Spleen (tissue), 7 donors: ENCODE measurements around the gene TPRKB.
"Not testable (repeated sequence)": the region's sequence is repeated elsewhere in the genome, so short reads cannot be mapped to it uniquely, and the experiment has no call there.

Experiments
- POLR2A ChIP-seq, 3 donors: fragments of 450-650 bp; IDR thresholded peaks; one replicate each; pipeline ENCODE4 v1.5.1; 2017; ENCODE audit warnings: antibody characterized with exemption in 3 of 3, mild to moderate bottlenecking in 1 of 3
- POLR2AphosphoS5 ChIP-seq, 3 donors: sonication (generic); formaldehyde crosslinking; IDR thresholded peaks; one replicate each; pipeline ENCODE4 v1.5.1; 2017; ENCODE audit warnings: antibody characterized with exemption in 3 of 3
- TF ChIP-seq, protein P1 (sequence below), 11 experiments: fragments of 200-600 bp in 7 of 11; fragments of 450-650 bp in 4 of 11; sonication (generic) in 4 of 11; IDR thresholded peaks in 8 of 11; conservative IDR thresholded peaks in 3 of 11; 1 replicate in 7 of 11; 2 replicates in 4 of 11; pipeline versions ENCODE4 v1.4.0 to v1.8.0; 2016 to 2021; ENCODE audit warnings: antibody characterized with exemption in 11 of 11, inconsistent platforms in 4 of 11, mild to moderate bottlenecking in 1 of 11
- donor health status: DM: no; HTN: no; CAD: no; lungs with moderate emphysema.
- donor health status: DM: no; HTN: no; CAD: no.
- donor health status: DM: no; HTN: no; CAD: no.

DNA sequence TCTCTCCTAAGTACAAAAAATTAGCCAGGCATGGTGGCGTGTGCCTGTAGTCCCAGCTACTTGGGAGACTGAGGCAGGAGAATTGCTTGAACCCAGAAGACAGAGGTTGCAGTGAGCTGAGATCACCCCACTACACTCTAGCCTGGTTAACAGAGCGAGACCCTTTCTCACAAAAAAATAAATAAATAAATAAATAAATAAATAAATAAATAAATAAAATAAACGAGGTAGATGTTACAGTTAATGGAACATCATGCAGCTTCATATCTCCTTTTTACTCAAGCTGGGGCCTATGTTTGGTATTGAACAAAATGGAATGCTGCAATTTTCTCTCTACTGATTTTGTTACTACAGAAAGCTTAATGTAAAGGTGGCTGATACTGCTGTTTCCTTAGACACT is 40.6 kb downstream of the TPRKB start:
- TF ChIP-seq POLR2A, POLR2AphosphoS5 (IDR thresholded peaks at IDR 0.05): not testable (repeated sequence)
- TF ChIP-seq, protein P1, sequence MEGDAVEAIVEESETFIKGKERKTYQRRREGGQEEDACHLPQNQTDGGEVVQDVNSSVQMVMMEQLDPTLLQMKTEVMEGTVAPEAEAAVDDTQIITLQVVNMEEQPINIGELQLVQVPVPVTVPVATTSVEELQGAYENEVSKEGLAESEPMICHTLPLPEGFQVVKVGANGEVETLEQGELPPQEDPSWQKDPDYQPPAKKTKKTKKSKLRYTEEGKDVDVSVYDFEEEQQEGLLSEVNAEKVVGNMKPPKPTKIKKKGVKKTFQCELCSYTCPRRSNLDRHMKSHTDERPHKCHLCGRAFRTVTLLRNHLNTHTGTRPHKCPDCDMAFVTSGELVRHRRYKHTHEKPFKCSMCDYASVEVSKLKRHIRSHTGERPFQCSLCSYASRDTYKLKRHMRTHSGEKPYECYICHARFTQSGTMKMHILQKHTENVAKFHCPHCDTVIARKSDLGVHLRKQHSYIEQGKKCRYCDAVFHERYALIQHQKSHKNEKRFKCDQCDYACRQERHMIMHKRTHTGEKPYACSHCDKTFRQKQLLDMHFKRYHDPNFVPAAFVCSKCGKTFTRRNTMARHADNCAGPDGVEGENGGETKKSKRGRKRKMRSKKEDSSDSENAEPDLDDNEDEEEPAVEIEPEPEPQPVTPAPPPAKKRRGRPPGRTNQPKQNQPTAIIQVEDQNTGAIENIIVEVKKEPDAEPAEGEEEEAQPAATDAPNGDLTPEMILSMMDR (IDR thresholded peaks at IDR 0.05 in 8 of 11, conservative IDR thresholded peaks at IDR 0.05 in 3 of 11) = not testable (repeated sequence)
